WERI-Rb-1 (cell line): ENCODE results near the gene SIK3.
"Not testable (repeated sequence)": the region's sequence is repeated elsewhere in the genome, so short reads cannot be mapped to it uniquely, and the experiment has no call there.

ENCODE experiments used
- DNase-seq: peaks from one replicate; pipeline ENCODE4 v3.0.0-alpha.2; 2020
- H3K27ac ChIP-seq: fragments of 250-450 bp; sonication (Bioruptor Pico); 2 replicates; pipeline ENCODE4 v1.5.1; 2020; ENCODE audit warnings: mild to moderate bottlenecking, moderate library complexity
- H3K27me3 ChIP-seq: fragments of 250-450 bp; sonication (Bioruptor Pico); 2 replicates; pipeline ENCODE4 v1.5.1; 2021; ENCODE audit warnings: mild to moderate bottlenecking, low read depth, moderate library complexity; ENCODE audit not compliant: insufficient read depth, severe bottlenecking
- H3K36me3 ChIP-seq: fragments of 250-450 bp; sonication (Bioruptor Pico); 2 replicates; pipeline ENCODE4 v1.5.1; 2020; ENCODE audit warnings: mild to moderate bottlenecking, moderate library complexity
- H3K4me3 ChIP-seq: 2 replicates; pipeline ENCODE4 v1.5.1; 2011; ENCODE audit warnings: low read depth, mild to moderate bottlenecking, control low read depth, low read length
- H3K9me3 ChIP-seq: fragments of 250-450 bp; sonication (Bioruptor Pico); 2 replicates; pipeline ENCODE4 v1.5.1; 2021; ENCODE audit warnings: mild to moderate bottlenecking, moderate library complexity; ENCODE audit not compliant: severe bottlenecking
- TF ChIP-seq, protein P1 (sequence below): IDR thresholded peaks from 2 replicates; pipeline ENCODE4 v1.5.1; 2011; ENCODE audit warnings: low read depth, mild to moderate bottlenecking, control low read depth, inconsistent platforms, low read length

Gene SIK3

DNA sequence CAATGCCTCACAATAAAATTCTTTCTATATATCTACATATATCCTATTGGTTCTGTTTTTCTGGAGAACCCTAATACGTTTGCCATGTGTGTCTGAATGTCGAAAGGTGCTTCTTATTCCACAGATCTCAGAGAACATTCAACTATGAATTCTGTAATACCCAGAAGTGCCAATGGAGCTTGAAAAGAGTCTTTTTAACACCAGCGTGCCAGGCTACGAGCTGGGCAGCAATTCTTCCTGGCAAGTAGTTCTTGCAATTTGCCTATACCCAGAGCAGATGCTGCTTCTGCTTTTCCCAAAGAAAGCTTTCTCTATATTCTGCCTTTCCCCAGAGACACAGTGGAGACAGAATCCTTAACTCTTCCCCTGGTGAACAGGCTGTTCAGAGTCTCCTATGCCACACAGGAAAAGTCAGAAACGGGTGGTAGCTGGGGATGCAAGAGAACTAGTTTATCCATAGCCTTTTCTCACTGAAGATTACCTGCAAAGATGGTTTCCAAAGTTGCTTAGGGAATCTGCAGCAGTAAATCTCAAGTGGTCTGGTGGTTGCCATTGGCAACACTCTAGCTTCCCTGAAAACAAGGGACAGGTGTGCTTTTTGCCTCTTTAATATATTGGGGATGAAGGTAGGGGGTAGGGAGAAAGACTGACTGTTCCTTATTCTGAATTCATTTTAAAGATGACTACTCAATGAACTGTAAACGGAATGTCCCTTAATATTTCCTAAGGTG is 29.1 kb upstream of the SIK3 start:
- TF ChIP-seq, protein P1, sequence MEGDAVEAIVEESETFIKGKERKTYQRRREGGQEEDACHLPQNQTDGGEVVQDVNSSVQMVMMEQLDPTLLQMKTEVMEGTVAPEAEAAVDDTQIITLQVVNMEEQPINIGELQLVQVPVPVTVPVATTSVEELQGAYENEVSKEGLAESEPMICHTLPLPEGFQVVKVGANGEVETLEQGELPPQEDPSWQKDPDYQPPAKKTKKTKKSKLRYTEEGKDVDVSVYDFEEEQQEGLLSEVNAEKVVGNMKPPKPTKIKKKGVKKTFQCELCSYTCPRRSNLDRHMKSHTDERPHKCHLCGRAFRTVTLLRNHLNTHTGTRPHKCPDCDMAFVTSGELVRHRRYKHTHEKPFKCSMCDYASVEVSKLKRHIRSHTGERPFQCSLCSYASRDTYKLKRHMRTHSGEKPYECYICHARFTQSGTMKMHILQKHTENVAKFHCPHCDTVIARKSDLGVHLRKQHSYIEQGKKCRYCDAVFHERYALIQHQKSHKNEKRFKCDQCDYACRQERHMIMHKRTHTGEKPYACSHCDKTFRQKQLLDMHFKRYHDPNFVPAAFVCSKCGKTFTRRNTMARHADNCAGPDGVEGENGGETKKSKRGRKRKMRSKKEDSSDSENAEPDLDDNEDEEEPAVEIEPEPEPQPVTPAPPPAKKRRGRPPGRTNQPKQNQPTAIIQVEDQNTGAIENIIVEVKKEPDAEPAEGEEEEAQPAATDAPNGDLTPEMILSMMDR: no peak
- H3K4me3 ChIP-seq: no peak overlapping the region
- no peak overlapping the region for H3K27ac ChIP-seq
- H3K27me3 ChIP-seq: no peaks in the 10 kb centered on the region
- no peak for DNase-seq
- H3K36me3 ChIP-seq: no peaks in the 10 kb centered on the region
- no peaks in the 10 kb centered on the region for H3K9me3 ChIP-seq

GRCh38 chr11:117126223-117126965 is 28.2 kb upstream of the SIK3 start:
- H3K27ac ChIP-seq: no peak overlapping the region
- TF ChIP-seq, protein P1: no peak
- H3K27me3 ChIP-seq: no peaks in the 10 kb centered on the region
- H3K9me3 ChIP-seq: no peaks in the 10 kb centered on the region
- DNase-seq: no peak
- no peaks in the 10 kb centered on the region for H3K36me3 ChIP-seq
- H3K4me3 ChIP-seq: no peak overlapping the region

DNA sequence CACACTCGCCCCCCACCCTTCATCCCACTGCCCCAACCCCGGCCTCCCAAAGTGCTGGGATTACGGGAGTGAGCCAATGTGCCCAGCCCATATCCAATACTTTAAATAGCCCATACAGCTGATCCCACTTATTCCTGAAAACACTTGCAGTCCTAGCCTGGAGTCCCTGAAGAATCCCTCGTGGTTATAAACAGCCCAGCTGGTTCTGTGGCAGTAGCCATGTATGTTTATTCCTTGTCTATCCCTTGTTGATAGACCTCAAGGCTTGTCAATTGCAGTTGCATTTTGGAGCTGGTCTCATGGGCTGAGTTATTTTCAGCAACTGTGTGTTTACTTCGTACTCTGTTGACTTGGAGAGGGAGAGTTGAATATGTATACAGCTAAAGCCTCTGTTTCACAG is 24.3 kb upstream of the SIK3 start:
- DNase-seq: no peak
- Histone ChIP-seq H3K4me3 (no peak overlapping the region), H3K27ac (no peak overlapping the region), H3K9me3 (no peaks in the 10 kb centered on the region), H3K27me3 (no peaks in the 10 kb centered on the region), H3K36me3 (no peaks in the 10 kb centered on the region)
- TF ChIP-seq, protein P1: no peak

DNA sequence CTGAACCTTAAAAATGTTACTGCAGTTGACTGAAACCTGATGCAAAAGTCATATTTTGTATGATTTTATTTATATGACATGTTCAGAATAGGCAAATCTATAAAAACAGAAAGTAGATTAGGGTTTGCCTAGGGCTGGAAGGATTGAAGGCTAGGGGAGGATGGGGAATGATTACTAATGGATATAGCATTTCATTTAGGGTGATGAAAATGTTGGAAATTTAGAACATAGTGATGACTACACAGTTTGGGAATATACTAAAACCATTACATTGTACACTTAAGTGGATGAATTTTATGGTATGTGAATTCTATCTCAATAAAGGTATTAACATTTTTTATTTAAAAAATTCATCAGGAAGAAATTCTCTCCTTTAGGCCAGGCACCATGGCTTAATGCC is 22.9 kb upstream of the SIK3 start:
- no peak for DNase-seq
- no peaks in the 10 kb centered on the region for H3K36me3 ChIP-seq
- no peaks in the 10 kb centered on the region for H3K9me3 ChIP-seq
- no peaks in the 10 kb centered on the region for H3K27me3 ChIP-seq
- H3K4me3 ChIP-seq: no peak overlapping the region
- TF ChIP-seq, protein P1: no peak
- H3K27ac ChIP-seq: no peak overlapping the region

GRCh38 chr11:117117681-117118080 is 19.5 kb upstream of the SIK3 start:
- no peak overlapping the region for H3K4me3 ChIP-seq
- no peaks in the 10 kb centered on the region for H3K36me3 ChIP-seq
- no peak for DNase-seq
- H3K27me3 ChIP-seq: no peaks in the 10 kb centered on the region
- TF ChIP-seq, protein P1: no peak
- no peaks in the 10 kb centered on the region for H3K9me3 ChIP-seq
- H3K27ac ChIP-seq: no peak overlapping the region

DNA sequence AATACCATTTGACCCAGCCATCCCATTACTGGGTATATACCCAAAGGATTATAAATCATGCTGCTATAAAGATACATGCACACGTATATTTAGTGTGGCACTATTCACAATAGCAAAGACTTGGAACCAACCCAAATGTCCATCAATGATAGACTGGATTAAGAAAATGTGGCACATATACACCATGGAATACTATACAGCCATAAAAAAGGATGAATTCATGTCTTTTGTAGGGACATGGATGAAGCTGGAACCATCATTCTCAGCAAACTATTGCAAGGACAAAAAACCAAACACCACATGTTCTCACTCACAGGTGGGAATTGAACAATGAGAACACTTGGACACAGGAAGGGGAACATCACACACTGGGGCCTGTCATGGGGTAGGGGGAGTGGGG is 14.7 kb upstream of the SIK3 start:
- not testable (repeated sequence) for H3K9me3 ChIP-seq, H3K27ac ChIP-seq, DNase-seq, H3K36me3 ChIP-seq, H3K27me3 ChIP-seq, H3K4me3 ChIP-seq

GRCh38 chr11:117112497-117112896 is 14.3 kb upstream of the SIK3 start:
- not testable (repeated sequence) for H3K27me3 ChIP-seq, H3K36me3 ChIP-seq, H3K27ac ChIP-seq, DNase-seq, H3K9me3 ChIP-seq, H3K4me3 ChIP-seq
